Measurements from ENCODE around the gene ACKR3. TPM values are rescaled to one million over a fixed set of nuclear protein-coding genes. Genes with fewer than 3 reads are reported as not detected.

Gene ACKR3
- total and polyA plus RNA-seq, 10 of the 15 experiments (the other 5 are each of a cell fraction or from before 2014, with no cell fraction given): 3.0 to 154 (median 6.4) TPM

- no peak for TF ChIP-seq E4F1 (IDR thresholded peaks at IDR 0.05; ENCODE audit: borderline replicate concordance, partially characterized antibody)
- peak; percentile 54 for TF ChIP-seq MLLT1 (IDR thresholded peaks at IDR 0.05)
- peak; percentile 64 to 66; a peak in 3 of 4 replicates for TF ChIP-seq BHLHE40 (IDR thresholded peaks at IDR 0.05; ENCODE audit: borderline replicate concordance in 1 of 2, low read depth in 2 of 2, low read length in 1 of 2)
- TF ChIP-seq E2F4 (IDR thresholded peaks at IDR 0.05; ENCODE audit: low read depth, low read length): no peak
- 0 out of 2 replicates have a peak, but pooled peaks have one; percentile 42 for TF ChIP-seq ZBED1 (IDR thresholded peaks at IDR 0.05; ENCODE audit: borderline replicate concordance)
- no peak for TF ChIP-seq KAT2A (conservative IDR thresholded peaks at IDR 0.05; ENCODE audit: control insufficient read depth, low read depth, low read length)
- TF ChIP-seq E2F8 (IDR thresholded peaks at IDR 0.05; ENCODE audit: low read depth, partially characterized antibody): no peak
- TF ChIP-seq IRF4 (IDR thresholded peaks at IDR 0.05; ENCODE audit: low read depth, low read length): peak; percentile 75
- peak; percentile 47; the same call in 1 of the 2 replicates for TF ChIP-seq NFIC (IDR thresholded peaks at IDR 0.05; ENCODE audit: low read depth, low read length)
- TF ChIP-seq ATF2 (IDR thresholded peaks at IDR 0.05; ENCODE audit: low read length): peak; percentile 74
- no peak for TF ChIP-seq SUPT20H (IDR thresholded peaks at IDR 0.05; ENCODE audit: borderline replicate concordance, control insufficient read depth, low read depth, low read length)
- peak; percentile 83 for TF ChIP-seq MYB (IDR thresholded peaks at IDR 0.05; ENCODE audit: borderline replicate concordance, low read depth, low read length)
- TF ChIP-seq NR2C2 (IDR thresholded peaks at IDR 0.05; ENCODE audit: borderline replicate concordance, control insufficient read depth, insufficient read length, low read depth): no peak
- peak; percentile 37; the same call in 1 of the 2 replicates for TF ChIP-seq FOXM1 (IDR thresholded peaks at IDR 0.05; ENCODE audit: low read depth, low read length)
- peak; percentile 58; the same call in 1 of the 3 replicates for TF ChIP-seq POU2F2 (IDR thresholded peaks at IDR 0.05; ENCODE audit: borderline replicate concordance, low read depth, low read length)
- TF ChIP-seq HDAC6 (IDR thresholded peaks at IDR 0.05; ENCODE audit: unreplicated experiment): no peak
- TF ChIP-seq NFYA (IDR thresholded peaks at IDR 0.05; ENCODE audit: borderline replicate concordance, low read depth, low read length): no peak
- peak; percentile 70; the same call in 1 of the 2 replicates for TF ChIP-seq HDGF (IDR thresholded peaks at IDR 0.05)
- no peak for TF ChIP-seq EZH2 (IDR thresholded peaks at IDR 0.05; ENCODE audit: borderline replicate concordance, control insufficient read depth, low read depth, low read length)
These were observed 32.8 kb upstream of the ACKR3 start (continued) for GRCh38 chr2:236536727-236537398.
